GM18861 (cell line): ENCODE results near the gene TGFBR3.
A peak's percentile ranks its signal among the peaks of the same experiment; 100 is the strongest.

Source experiments
- ATAC-seq: cut with Tn5 transposase; IDR thresholded peaks from one replicate; pipeline ENCODE4 v1.9.1; 2021; ENCODE audit not compliant: unreplicated experiment

Gene TGFBR3

DNA sequence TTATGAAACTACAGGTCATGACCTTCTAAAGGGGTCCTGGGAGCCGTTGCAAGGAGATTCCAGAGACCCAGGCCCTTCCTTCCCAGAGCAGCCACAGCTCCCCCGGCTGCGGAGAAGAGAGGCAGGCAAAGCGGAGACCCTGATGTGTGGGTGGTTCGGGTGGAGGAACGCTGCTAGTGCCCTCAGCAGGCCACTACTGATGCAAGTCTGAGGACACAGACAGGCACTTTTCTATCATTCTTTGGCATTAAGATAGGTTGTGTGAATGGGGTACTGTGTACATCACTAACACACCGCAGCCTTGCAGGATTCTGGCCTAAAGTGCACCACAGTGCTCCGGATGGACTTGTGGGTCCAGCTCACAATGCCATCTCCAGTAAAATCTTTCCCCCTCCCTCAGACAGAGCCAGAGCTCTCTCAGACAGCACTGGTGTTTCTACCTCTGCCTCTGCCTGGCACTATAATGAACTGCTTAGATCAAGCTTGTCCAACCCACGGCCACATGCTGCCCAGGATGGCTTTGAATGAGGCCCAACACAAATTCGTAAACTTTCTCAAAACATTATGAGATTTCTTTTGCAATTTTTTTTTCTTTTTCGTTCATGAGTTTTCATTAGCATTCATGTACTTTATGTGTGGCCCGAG, 121.4 kb downstream of the TGFBR3 start:
- no peak for ATAC-seq

DNA sequence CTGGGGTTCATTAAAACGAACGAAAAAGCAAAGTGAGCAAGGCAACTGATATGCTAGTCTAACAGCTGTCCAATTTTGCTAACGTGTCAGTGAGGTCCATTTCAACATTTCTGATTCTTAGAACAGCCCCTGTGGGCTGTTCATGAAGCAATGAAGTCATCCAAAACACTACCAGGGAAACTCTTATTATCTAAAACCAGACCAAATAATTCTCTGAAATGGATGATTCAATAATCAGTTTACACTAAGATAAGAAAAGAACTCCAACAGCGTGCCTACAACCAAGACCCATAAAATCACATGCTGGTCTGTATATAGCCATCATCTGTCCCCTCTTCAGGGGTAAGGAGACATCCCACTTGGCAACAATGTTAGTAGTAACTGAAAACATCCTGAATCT, 122.7 kb downstream of the TGFBR3 start:
- no peak for ATAC-seq

DNA sequence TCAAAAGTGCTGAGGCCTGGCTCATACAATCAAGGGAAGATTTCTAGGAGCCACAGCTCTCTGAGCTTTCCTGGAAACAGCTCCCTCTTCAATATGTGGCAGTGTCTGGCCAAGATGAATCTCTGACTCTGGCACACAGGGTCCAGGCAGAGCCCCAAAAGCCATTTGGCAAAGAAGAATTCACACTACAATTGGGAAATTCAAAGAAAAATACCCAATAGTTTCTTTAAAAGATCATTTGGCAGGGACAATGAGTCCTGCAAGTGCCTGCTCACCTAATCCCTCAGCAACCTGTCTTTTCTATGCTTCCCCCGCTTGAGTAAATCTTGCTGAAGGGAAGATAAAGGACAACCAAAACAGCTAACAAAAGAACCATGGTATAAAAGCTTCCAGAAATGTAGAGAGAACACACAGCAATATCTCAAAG, 124.6 kb downstream of the TGFBR3 start:
- no peak for ATAC-seq

DNA sequence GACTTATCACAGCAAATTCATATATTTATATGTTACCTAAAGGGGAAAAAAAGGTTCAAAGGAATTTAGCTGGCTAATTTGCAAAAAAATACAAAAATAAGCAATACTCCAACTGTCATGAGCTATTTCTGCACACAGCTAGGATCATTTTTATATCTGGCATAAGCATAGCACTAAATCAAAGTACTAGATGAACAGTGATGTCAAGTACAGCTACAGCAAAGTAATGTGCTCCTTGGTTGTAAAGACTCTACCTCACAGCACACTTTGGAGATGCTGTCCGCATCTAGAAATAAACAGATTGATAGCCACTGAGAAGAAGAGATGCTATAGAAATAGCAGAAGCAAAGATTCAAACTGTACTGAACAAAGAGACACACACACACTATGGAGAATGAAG, 125.4 kb downstream of the TGFBR3 start:
- ATAC-seq: no peak

DNA sequence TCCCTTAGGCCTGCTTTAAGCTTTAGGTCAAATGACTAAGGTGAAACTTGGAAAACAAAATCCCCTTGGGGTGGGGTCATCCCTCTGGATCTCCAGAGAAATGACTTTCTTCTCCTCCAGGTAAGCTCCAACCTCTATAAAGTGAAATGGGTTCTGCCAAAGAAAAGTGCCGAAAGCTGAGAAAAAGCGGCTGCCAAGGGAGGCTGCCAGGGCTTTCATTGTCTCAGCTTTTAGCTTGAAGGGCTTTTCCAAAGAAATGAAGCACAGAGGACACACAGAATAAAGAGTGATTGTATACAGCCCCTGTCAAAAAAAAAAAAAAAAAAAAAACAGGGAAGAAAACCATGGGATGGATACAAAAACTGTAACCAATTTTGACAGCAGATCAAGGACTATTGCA, 126.9 kb downstream of the TGFBR3 start:
- no peak for ATAC-seq

DNA sequence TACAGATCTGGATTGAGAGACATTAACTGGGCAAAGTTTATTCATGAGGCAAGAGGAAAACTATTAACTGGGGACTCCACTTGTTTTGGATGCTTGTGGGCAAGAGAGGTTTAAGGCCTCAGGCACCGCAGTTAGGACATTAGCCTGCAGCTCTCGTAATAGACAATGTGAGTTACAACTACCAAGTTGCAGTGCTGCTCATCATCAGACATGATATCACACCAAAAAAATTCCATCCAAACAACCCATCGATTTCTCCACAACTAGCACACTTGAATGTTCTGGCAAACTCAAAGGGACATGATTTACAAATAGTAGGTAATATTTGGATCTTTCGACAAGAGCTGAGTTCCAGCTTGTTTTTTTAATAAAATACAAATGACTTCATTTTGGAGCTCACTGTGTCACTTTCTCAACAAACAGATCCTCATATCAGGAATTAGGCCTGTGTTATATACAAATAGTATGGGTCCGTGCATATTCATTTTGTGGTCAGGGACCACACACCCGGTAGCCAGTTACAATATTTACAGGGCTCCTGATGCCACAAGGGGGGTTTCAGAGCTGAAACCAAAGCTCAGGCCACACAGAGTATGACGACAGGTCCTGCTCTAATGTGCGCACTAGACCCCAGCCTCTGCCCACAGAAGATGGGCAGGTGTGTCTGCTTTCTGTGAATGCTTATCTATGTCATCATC, 128.0 kb downstream of the TGFBR3 start:
- no peak for ATAC-seq

DNA sequence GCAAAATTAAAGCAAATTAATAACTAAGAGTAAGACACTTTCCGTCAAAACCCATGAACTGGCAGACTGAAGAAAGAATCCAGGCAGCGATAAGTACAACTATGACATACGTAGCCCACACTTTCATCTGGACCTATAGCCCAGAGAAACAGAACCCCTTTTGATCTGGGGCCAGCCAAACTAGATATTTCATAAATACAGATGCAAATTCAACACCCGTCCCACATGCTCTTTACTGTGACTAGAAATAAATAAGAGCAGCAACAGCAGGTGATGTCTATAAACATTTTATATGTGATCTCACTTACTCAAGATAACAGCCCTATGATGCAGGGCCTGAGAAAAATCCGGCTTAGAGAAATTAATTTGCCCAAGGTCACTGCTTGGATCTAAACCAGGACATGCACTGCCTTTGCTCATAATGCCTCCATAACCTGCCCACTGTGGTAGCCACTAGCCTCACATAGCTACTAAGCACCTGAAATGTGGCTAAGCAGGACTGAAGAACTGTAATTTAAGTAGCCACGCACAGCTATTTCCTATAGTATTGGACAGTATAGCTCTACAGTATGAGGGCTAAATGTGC, 130.2 kb downstream of the TGFBR3 start:
- ATAC-seq: no peak

DNA sequence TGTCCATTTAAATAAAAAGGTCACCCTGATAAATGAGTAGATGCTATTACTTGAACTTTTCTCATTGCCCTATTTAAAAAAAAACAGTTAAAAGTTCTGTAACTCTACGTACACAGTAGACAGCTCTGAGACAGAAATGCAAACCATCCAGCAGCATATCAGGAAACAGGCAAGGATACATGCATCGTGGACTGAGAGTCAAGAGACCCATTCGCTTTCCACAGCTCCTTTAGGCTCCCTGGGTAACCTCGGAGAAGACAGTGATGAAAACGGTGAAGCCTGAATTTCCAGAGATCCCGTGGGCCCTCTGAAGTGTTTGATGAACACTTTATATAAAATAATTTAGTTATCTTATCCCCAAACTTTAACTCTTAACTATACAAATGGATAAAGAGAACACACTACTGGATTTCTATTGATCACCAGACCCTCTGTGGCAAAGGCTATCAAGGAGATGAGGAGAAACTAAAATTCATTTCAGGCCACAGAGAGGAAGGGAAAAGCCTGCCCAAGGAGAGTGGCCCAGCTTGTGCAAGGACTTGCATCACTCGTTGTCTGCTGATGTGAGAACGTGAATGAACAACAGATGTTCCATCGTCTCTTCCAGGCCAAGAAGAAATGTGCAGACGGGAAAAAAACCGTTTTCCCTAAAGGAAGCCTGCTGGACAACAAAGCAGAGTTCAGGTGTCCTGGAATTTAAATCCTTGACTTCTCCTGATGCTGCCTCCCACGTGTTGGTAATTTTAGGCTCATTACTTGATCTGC, 131.0 kb downstream of the TGFBR3 start:
- no peak for ATAC-seq

DNA sequence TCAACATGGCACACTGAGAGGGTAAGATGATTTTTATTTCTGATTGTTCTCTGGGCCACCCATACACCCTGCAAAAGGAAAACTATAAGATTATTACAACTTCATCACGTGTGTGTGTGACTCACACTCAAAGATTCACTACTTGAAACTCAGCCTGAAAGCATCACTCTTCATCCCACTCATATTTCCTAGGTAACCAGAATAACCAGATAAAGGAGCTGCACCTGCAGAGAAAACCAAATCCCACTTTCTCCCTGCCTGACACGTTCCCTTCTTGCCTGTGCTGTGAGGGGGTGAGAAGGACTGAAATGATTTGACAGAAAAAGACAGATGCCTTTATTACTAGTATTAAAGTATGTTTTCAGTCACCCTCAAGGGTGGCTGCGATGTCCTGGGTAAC, 131.6 kb downstream of the TGFBR3 start:
- no peak for ATAC-seq

DNA sequence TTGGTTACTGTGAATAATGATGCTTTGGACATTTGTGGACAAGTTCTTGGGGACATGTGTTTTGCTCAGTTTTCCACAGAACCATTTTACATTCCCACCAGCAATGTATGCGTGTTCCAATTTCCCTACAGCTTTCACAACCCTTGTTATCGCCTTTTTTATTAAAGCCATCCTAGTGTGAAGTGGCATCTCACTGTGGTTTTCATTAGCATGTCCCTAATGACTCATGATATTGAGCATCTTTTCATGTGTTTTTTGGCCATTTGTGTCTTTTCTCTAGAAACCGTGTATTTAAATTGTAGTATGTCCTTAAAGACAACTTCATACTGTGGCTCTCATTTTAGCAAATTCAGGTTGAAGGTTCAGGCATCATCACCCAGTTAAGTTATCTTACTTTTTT, 132.1 kb downstream of the TGFBR3 start:
- no peak for ATAC-seq

DNA sequence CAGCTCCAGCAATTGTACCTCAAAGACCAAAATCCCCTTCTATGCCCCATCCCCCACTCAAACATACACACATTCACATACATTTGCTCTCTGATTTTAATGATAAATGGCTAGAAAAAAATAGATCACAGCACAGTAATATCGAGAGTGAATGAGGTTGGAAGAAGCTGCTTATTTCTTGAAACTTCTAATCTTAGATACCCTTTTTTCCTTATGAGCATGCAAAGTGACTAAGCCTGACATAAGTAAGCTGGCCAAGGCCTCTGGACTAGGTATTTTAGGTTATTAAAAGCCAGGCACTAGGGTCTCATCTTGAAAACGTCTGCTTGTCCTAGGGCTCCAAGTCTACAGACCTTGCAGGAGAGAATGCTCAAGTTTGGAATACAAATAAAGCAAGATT, 133.6 kb downstream of the TGFBR3 start:
- peak; percentile 65 for ATAC-seq

DNA sequence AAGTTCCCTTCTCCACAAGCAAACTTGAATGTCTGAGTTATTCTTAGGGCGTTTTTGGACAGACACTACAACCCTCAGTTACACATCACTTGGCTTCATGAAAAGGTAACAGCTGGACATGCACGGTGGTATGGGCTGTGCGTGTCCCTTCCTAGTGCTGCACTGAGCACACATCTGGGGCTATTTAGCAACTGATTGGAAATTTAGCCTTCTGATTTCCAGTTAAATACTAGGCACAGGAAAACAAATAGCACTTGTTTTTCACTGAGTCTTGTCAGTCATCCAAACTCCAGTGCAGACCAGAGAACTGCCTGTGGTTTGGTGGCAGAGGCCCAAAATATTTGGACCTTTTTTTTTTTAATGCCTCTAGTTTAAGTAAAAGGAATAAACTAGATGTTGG, 134.7 kb downstream of the TGFBR3 start:
- no peak for ATAC-seq

DNA sequence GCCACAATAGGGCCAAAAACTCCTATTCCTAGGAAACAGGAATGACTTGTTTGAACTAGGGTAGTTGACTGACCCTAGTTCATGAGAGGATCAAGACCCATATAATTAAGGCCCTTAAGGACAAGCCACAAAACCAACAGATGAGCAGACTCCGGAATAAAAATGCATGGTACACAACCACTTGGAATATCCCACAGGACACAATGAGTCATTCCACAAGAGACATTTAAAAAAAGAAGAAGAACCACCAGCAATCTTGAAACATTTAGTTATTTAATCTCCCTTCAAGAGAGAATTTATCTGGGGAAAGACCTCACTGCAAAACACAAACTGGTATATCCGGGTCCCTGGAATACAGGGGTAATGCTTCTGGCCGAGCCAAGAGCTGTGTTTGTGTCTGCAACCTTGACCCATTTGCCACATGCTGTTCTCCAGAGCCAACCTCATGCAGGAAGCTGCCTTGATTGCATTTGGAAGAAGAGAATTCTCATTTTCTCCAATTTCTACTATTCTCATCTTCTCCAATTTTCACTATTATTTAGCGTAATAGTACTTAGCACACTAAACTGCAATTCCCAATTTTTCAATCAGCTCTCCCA, 135.5 kb downstream of the TGFBR3 start:
- ATAC-seq: no peak

DNA sequence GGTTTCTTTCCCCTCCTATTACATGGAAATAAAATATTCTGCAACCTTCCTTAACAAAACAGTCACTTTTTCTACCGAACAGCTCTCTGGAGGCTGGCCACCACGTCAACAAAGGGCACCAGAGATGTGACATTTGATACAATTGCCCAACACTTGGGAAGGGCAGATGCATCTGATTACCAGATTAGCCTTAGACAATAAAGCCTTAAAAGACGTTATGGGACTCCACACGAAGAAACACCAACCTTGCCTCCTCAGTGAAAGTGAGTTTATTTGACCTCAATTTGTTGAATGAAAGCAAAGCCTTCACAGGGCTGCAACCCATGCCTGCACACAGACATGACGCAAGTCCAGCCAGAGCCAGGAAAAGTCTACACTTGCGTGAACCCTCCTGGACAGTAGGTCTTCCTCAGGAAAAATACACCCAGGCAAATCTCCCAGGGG, 136.1 kb downstream of the TGFBR3 start:
- no peak for ATAC-seq

DNA sequence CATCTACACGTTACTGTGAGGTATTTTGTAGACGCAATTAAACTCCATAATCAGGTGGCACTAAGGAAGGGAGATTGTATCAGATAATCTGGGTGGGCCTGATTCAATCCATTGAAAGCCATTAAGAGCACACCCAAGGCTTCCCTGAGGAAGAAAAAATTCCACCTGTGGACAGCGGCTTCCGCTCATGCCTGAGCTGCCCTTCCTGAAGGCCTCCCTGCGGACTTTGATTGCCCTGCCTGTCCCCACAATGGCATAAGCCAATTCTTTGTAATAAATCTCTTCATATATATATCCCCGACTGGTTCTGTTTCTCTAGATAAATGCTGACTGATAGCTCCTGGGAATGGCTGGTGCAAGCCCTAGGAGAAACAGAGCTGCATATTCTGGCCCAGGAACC, 138.3 kb downstream of the TGFBR3 start:
- no peak for ATAC-seq

DNA sequence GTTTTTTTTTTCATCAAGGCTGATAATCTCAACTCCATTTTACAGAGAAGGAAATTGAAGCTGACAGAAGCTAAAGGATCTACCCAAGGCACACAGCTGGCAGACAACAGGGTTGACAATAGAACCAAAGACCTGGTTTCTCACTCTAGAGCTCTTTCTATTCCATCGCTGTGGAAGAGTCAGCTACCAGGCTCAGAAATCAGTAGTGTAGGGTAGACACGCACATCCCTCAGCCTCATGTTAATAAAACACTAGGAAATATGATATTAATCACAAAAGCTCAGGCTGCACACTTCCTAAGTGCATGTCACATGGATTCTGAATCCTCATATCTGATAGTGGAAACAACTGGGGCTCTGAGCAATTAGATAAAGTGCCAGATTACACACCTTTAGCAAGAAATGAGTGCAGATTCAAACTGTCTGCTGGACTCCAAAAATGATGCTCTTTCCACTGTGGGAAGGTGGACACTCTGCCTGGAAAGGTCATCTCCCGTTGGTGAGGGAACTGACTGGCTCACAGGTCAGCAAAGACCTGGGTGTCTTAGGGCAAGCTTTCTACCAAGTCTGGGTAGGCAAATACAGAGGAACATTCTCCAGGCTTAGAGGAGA, 139.1 kb downstream of the TGFBR3 start:
- ATAC-seq: no peak

DNA sequence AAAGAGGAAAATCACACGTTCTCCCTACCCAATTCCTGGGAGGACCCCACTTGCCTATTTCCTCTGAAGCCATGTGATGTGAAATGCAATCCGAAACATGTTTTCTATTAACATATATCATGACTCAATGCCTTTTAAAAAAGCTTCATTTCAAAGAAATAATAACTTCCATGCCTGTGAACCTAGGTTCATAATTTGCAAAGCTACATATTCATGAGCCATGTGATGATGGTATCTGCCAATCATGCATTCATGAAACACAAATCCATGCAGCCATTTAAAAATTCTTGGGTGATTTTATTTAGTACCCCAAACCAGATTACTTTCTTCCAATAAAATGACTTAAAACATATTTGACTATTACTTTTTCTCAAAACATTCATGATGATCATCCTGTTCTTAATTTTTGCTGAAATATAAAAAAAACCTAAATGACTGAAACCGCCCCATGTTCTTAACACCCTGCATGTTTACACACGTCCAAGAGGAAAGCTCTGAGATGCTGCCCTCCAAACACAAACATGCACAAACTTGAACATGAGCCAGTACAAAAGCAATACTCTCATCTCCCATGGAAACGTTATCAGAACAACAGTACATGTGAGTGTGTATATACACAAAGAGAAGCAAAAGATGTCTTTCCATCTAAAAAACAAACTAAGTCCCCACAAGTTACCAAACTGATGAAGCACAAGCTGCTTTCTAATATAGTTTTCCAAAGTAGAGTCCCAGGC, 140.1 kb downstream of the TGFBR3 start:
- ATAC-seq: no peak

DNA sequence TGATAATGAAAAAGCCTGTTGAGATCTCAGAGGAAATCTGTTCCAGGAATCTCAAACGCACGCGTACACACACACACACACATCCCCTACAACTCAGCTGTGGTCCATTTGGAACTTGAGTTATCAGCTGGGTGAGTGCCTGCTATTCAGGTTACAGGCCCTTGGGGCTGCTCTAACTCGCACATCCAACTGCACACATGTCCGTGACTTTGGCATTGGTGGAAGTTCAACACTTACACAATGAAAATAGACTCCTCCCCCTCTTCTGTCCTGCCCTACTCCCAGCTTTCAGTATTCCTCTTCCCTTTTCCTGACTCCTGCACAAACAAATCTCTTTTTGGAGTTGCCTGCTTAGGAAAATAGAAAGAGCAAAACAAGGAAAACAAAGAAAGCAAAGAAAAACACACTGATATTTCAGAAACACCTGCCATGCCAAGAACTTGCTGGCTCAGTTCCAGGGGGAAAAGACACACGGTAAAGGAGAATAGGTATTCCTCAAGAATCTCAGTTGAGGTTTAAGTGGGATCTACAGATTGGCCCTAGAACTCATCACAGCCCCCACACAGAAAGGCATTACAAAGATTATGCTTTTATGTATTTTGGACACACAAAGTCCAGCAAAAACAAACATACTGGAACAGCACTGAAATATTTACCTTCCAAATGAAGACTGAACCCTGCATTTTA, 140.9 kb downstream of the TGFBR3 start:
- ATAC-seq: no peak

DNA sequence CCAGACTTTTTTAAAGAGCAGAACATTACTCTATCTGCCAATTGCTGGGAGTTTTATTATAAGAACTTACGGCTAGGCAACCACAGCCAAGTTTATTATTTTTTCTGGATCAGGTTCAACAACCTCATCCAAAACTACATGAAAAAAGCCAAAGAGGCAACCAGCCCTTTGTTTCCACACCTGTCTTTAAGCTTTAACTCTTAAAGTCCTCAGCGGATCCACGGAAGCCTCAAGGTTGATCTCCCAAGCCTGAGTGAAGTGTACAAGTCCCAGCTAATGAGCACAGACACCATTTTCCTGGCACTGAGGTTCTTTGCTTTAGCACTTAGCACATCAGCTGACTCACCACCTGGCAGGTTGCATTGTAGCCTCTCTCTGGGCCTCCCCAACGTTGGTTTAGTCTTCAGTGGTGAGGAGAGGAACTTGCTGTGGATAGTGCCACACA, 143.1 kb downstream of the TGFBR3 start:
- no peak for ATAC-seq

DNA sequence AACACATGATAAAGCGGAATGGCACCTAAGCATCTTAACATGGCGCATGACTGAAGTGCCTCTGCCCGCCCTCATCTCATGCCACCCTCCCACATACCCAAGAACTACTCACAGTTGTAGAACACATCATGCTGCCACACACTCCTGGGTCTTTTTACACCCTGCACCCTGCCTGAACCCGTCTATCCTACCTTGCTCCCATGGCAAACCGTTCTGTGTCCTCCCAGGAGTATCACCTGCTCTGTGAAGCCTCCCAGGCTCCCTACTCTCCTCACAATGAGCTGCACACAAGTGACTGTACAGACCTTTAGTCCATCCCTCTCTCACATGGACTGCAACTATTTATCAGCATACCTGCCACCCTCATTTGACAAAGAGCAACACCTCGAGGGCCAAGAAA, 144.0 kb downstream of the TGFBR3 start:
- no peak for ATAC-seq
